ENCODE data around the gene SIRPD.
"Not testable (repeated sequence)": the region's sequence is repeated elsewhere in the genome, so short reads cannot be mapped to it uniquely, and the experiment has no call there.

The SIRPD gene

DNA sequence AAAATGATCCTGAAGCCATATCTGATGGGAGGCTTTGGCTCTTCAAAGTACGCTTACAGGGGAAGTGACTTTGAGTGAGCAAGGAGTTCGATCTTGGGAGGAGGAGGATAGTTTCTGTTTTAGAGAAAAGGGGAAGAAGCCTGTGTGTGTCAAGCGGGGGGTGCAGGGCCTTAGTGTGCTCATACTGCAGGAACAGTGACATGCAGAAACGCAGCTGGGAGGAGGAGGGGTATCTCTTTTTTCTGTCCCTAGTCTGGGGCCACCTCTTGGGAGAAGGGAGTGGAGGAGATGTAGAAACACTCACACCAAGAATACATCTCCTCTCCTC lies 19.8 kb downstream of the SIRPD start:
- DNase-seq (ENCODE audit: low spot score), result no peak

DNA sequence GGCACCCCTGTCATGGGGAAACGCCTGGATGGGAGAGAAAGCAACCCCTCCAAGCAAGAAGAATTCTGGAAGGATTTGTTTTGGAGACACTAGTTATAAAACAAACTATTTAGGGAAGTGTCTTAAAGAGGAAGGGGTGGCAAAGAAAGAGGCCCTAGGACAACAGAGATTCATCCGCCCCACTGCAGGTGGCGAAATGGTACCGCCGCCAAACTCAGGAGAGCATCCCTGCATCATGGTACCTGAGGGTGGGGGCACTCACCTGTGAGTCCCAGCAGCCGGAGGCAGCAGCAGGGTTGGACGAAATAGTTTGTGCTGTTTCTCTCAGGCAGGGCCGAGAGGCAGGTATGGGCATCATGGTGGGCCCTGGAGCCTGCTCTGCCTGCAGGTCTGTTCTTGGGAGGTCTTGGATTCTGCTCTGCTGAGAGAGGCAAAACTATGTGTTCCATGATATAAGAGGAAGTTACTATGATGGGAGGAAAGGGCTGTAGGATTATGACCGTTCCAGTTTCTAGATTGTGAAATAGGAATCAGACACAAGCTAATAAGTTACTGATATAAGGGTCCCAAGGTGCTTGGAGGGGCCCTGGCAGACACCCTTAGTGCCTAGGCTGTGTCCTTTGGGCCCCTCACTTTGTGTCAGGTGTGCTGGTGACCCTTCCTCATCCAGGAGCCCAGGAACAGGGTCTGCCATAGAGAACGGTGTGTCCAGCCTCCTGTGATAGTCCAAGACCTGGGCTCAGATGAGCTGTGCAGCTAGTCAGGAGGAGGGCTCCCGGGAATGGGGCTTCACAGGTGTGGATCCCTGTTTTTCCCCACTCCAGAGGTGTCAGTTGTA lies 20.4 kb downstream of the SIRPD start:
- no peak for DNase-seq (ENCODE audit: low spot score)

DNA sequence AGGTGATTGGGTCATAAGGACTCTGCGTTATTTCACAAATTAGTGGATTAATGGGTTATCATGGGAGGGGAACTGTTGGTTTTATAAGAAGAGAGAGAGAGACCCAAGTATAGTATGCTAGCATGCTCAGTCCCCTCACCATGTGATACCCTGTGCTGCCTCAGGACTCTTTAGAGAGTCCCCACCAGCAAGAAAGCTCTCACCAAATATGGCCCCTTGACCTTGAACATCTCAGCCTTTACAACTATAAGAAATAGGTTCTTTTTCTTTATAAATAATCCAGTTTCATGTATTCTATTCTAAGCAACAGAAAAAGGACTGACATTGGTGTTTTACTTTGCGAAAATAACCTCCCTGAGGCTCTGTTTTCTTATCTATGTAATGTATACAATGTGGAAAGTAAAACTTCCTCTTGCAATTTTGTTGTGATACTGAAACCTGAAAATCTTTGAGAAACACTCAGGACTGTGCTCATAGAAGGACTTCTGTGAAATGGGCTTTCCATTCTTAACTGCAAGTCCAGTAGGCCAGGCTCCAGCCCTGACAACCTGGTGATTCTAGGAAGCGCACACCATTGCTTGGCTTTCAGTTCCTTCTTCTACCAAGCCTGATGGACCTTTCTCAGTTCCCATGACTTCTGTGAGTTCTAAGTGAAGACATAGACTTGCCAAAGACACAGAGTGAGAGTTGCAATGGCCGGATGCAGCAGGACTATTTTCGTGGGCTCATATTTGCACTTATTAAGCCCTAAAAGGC lies 21.9 kb downstream of the SIRPD start:
- no peak for DNase-seq (ENCODE audit: low spot score)

DNA sequence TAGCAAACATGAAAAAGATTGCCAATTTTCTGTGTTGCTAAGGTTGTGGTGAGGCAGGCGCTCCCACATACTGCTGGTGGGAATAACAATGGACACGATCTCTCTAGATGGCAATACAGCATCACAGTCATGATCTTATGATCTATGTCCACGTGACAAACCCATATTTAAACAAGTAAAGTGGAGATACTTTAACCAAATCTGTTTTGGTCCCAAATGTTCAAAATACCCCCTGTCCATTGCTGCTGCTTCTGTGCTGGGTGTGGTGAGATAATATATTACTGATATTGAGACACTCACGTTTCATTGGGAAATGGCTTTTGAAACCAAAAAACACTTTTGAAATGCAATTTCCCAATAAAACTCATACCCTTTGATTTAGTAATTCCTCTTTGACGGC lies 23.0 kb downstream of the SIRPD start:
- no peak for DNase-seq (ENCODE audit: low spot score)

DNA sequence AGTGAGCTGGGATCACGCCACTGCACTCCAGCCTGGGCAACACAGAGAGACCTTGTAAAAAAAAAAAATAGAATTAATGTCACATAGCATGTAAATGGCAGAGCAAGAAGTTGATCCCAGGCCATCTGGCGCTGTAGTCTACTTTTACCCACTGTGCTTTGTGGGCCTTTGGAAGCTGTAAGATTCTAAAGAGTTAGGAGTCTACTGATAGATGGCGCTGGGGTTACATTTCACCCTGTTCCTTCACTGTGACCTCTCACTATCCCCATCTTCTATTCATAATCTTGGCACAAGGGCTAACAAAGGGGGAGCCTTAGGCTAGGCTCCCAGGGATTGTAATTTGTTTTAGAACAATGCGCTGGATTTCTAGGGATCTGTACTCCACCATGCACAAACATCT lies 24.4 kb downstream of the SIRPD start:
- DNase-seq (ENCODE audit: low spot score), result no peak

DNA sequence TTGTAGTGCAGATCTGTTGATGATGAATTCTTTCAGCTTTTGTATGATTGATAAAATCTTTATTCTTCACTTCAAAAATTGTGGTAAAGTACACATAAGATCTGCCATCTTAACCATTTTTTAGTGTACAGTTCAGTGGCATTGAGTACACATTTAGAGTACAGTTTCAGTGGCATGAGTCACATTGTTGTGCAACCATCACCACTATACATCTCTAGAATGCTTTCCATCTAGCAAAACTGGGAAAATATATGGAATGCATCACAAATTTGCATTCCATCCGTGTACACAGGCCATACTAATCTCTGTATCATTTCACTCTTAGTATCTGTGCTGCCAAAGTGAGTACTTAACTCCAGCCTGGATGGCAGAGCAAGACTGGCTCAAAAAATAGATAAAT lies 28.7 kb downstream of the SIRPD start:
- DNase-seq (ENCODE audit: low spot score), result no peak

DNA sequence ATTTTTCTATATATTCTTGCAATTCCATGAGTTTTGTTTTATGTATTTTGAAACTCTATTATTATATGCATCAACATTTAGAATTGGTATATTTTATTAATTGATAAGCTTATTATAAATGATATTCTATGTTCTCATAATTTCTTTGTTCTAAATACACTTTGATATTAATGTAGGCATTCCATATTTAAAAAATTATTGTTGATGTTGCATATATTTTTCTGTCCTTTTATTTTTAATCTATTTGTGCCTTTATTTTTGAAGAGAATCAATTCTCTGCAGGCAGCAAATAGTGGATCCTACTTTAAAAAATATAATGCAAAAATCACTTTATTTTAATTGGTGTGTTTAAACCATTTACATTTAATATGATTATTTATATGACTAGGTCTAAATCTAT lies 29.6 kb downstream of the SIRPD start:
- DNase-seq (ENCODE audit: low spot score), result no peak

DNA sequence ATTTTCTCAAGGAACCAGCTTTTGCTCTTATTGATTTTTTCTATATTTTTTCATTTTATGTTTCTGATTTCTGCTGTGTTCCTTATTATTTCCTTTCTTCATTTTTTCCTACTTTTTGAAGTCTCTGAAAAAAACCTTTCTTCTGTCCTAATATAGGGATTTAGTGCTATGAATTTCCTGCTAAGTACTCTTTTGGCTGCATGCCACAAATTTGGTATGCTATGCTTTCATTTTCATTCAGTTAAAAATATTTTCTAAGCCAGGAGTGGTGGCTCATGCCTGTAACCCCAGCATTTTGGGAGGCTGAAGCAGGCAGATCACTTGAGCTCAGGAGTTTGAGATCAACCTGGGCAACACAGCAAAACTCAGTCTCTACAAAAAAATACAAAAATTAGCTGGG lies 30.6 kb downstream of the SIRPD start:
- DNase-seq (ENCODE audit: low spot score), result no peak

DNA sequence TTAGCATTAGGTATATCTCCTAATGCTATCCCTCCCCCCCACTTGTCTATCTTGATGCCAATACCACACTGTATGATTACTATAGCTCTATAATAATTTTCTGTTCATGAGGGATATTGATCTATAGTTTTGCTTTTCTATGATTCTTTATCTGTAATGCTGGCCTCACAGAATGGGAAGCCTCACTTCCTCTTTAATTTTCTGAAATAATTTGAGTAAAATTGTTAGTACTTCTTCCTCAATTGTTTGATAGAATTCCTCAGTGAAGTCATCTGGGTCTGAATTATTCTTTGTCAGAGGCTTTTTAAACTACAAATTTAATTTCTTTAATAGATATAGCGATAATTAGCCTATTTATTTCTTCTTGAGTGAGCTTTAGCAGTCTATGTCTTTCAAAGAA lies 31.2 kb downstream of the SIRPD start:
- no peak for DNase-seq (ENCODE audit: low spot score)

DNA sequence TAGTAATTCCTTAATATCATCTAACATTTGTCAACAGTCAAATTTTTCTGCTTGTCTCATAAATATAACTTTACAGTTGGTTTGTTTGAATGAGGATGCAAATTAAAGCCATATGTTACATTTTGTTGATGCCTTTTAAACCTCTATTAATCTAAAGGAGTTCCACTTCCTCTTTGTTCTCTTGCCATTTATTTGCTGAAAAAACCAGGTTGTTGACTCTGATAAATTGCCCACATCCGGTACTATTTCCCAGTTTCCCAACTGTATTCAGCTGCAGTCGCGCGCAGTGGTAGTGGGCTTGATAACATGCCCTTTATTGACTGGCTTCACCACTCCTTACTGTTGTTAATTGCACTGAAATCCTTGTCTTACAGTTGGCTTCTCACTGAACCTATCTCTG lies 33.5 kb downstream of the SIRPD start:
- DNase-seq (ENCODE audit: low spot score), result no peak

DNA sequence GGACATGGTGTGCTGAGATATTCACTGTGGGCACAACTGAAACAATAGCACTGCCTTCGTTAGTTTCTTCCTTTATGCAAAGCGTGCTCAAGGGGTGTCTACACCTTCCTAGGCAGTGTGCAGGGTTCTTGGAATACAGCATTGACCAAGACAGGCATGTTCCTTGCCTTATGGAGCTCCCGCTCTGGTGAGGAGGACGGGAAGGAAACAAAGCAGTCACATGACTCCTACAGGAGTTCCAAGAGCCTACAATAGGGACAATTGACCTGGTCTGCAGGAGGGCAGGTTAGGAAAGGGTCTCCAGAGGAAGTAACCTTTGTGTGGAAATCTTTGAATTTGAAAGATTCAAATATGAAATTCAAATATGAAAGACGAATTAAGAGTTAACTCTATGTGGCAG lies 40.5 kb downstream of the SIRPD start:
- DNase-seq (ENCODE audit: low spot score), result no peak

DNA sequence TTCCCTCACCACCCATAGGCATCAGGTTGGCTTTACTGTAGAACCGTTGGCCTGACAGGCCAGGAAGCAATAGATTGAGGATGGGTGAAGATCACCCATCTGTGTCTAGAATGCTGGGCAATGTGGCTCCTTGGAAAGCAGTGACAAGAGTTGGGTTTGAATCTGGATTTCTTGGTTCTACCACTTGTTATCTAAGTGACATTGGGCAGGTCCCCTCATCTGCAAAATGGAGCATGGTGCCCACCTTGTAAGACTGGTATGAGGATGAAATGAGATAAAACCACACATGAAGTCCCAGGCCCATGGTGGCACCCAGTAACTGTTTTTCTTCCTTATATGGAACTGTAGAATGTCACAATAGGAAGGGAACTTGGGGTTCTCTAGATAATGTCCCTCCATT lies 43.7 kb downstream of the SIRPD start:
- no peak for DNase-seq (ENCODE audit: low spot score)

DNA sequence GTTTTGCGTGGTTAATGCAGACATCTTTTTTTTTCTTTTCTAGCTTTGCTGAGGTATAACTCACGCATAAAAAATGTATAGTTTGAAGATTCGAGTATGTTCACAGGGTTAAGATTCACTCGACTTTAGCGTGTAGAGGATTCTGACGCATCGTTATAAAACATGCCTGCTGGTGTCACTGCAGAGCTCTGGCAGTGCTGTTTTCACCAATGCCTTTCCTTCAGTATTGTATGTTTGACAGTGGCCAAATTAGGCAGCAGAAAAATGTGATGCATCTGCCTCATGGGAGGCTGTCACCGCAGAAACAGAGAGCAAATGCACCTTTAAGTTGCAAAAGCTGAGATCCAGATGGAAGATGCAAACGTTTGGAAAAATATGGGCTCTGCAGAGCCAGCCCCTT lies 48.3 kb downstream of the SIRPD start:
- peak; percentile 62 for DNase-seq (ENCODE audit: low spot score)

DNA sequence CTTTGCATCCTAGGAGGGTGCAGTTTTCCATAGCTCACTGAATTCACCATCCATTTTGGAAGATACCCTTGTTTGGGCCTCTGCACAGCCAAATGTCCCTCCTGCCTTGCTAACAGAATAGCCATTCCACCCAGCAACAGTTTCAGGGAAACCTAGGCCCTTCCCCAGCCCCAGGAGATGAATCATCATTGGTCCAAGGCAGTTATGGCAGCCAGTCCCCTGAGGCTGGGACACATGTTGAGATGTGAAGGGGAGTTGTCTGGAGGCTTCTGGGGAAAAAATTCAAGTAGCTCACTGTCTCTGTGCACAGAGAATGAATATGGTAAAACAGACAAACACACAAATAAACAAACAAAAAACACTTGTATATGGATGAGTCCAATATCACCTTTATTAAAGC lies 48.9 kb downstream of the SIRPD start:
- DNase-seq (ENCODE audit: low spot score), result no peak

DNA sequence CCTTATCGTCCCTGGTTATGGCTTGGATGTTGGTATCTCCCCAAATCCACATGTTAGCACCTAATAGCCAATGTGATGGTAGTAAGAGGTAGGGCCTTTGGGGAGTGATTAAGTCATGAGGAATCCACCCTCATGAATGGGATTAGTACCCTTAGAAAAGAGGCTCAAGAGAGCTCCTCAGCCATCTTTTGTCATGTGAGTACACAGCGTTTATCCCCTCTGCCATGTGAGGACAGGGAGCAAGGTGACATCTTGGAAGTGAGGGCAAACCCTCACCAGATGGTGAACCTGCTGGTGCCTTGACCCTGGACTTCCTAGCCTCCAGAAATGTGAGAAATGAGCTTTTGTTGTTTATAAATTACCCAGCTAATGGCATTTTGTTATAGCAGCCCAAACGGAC lies 50.2 kb downstream of the SIRPD start:
- no peak for DNase-seq (ENCODE audit: low spot score)

DNA sequence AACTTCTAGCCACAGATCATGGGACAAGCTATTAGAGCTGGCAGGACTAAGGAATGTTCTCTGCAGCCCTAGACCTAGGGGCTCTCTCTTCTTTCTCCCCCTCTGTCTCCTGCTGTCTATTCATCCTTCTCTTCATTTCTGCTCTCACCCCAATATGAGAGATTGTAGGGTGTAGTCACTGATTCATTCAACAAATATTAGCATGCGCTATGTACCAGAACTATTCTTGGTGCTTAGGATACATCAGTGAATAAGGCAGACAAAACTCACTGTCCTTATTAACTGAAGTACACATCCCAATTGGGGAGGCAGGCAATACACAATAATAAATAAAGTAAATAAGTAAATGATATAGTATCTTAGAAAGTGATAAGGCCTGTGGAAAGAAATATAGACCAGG lies 51.6 kb downstream of the SIRPD start:
- peak; percentile 15 for DNase-seq (ENCODE audit: low spot score)

DNA sequence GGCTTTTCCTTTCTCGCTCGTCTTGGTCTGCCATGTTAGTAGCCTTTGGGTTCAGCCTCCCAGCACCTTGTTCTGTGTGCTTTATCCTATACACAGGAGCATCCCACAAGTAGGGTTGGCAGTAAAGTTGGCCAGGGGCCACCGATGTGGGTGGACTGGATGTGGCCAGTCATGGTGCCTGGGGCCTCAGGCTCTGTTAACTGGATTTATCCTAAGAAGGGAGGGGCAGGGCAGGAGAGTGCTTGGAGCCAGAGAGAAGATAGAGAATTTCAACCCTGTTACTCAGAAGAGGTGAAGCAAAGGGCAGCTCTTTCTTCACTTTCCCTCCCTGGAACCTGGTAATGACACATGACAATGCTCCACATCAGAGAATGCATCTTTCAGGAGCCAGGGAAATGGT lies 52.1 kb downstream of the SIRPD start:
- DNase-seq (ENCODE audit: low spot score), result peak; percentile 39

DNA sequence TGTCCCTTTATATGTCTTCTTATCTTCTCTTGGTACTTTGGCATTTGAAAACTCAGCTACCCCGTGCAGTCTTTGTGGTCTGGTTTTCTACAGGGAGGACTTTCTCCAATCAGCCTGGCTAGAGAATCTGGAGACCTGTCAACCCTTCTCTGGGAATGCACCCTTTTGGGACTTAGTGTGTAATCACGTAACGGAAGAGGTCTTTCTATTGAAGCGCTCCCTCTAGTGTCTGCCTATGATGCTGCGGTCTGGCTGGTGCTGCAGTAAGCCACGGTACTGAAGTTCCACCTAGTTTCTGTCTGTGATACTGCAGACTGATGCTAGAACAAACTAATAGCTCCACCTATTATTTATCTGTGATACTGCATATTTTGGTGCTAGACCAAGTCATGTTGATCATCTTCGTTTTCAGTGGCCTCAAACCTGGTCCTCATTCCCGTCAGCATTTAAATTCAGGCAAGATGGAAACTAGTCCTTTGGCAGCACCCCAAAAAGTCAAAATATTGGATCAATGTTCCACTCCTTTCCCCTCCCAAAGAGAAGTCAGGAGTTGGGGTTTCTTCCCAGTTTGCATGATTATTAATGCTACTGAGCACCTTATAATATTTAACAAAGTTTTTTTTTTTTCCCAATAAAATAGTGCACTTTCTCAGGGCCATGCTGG lies 53.8 kb downstream of the SIRPD start:
- DNase-seq (ENCODE audit: low spot score), result peak; percentile 93

DNA sequence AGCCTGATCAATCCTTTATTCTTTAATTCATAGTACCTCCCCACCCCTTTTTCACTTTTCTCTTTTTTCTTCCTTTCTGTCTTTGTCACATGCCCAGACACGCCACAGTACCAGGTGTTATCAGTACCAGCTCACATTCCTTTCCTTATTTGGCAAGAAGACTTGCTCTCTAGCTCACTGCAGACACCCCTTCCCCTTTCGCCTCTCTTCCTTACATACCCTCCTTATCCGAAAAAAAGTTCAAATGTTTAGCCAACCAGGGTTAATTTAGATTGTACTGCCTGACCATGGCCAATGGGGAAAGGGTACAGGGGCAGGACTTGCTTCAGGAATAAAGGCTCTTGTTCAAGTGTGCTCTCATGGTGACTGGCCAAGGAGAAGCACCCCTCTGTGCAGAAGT lies 57.0 kb downstream of the SIRPD start:
- no peak for DNase-seq (ENCODE audit: low spot score)

DNA sequence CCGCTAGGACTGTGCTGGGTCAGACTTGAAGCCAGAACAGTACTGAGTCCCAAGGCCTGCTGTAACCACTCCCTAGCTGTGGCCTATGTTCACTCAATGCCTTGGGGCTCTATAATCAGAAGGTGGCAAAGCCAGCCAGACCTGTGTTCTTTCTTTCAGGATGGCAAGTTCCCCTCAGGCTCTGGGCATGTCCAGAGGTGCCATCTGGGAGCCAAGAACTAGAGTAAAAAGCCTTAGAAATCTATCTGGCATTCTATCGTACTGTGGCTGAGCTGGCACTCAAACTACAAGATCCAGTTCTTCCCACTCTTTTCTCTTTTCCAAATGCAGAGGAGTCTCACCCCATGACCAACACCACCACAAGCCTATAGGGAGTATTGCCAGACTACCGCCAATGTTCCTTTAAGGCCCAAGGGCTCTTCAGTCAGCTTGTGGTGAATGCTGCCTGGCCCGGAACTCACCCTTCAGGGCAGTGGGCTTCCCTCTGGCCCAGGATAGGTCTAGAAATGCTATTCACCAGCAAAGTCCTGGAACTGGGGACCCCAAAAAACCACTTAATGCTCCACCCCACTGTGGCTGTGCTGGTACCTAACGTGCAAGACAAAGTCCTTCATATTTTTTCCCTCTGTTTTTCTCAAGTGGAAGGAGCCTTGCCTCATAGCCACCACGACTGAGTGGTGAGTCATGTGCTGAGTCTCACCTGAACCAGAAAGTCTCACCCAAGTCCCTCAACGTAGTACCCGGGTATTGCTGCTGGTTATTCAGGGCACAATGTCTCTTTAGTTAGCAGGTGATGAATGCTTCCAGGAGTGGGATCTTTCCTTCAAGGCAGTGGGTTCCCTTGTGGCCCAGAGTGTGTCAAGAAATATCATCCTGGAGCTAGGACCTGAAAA lies 57.7 kb downstream of the SIRPD start:
- no peak for DNase-seq (ENCODE audit: low spot score)

DNA sequence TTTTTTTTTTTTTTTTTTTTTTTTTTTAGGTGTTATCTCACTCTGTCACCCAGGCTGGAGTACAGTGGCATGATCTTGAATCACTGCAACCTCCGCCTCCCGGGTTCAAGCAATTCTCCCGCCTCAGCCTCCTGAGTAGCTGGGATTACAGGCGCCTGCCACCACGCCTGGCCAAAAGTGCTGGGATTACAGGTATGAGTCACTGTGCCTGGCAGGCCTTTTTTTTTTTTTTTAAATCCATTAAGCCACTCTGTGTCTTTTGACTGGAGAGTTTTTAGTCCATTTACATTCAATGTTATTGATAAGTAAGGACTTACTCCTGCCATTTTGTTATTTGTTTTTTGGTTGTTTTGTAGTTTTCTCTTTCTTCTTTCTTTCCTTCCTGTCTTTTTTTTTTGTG lies 60.1 kb downstream of the SIRPD start:
- DNase-seq (ENCODE audit: low spot score), result not testable (repeated sequence)

DNA sequence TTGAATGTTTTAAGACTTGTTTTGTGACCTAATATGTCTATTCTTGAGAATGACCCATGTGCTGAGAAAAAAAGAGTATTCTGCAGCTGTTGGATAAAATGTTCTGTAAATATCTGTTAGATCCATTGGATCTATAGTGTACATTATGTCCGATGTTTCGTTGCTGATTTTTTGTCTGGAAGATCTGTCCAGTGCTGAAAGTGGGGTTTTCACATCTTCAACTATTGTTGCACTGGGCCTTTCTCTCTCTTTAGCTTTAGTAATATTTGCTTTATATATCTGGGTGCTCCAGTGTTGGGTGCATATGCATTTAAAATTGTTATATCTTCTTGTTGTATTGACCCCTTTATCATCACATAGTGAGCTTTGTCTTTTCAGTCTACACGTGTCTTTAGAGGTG lies 60.6 kb downstream of the SIRPD start:
- DNase-seq (ENCODE audit: low spot score), result no peak
